ENCODE results near the gene IL2RA. TPM values are rescaled to one million over a fixed set of nuclear protein-coding genes. Genes with fewer than 3 reads are reported as not detected.
A peak's percentile ranks its signal among the peaks of the same experiment; 100 is the strongest.

IL2RA gene
- total RNA-seq, 1 experiment from 2014 or later: not detected

DNA sequence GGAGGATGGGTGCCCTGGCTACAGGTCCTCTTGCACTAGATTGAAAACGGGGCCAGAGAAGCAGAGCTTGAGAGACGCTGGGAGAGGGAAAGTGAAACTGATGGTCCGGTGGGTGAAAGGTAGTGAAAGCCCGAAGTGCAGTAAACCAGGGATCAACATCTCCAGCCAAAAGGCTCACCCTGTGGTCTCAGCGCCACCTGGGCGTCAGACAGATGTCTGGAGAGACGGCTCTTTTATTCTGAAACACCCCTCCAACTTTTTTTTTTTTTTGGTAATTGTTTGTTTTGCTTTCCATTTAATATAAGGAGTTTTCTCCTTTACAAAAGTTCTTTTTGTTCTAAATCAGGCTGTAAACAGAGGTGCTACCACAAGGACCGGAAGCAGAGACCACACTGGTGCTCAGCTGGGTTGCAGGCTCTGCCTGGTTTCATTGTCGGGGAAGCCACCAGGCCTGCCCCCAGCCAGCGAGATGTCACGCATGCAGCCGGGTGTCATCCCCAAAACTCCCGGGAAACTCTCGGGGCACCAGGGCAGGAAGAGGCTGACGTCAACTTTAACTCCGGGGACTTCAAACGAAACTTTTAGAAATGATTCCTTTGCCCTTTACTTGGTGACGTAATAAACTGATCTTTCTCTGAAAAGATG is 11.2 kb downstream of the IL2RA start:
- Mint-ChIP-seq H3K27me3 (ENCODE audit: low read depth) (peaks cover 13% of the 10 kb centered on the region), H3K4me3 (no peak overlapping the region), H3K9me3 (no peaks in the 10 kb centered on the region; a peak in 1 of 5 replicates), H3K27ac (no peak overlapping the region), H3K4me1 (peaks cover 5 to 7% of the 10 kb centered on the region in 2 experiments; a peak in 3 of 4 replicates), H3K36me3 (ENCODE audit: insufficient read depth in 1 of 3, low read depth in 3 of 3) (no peaks in the 10 kb centered on the region)
- no peak overlapping the region for H4K91ac ChIP-seq (ENCODE audit: insufficient read length, low read depth, low read length)
- H3K56ac ChIP-seq (ENCODE audit: insufficient read length, low read depth, low read length): no peak overlapping the region
- H3K27ac ChIP-seq (ENCODE audit: insufficient read length, low read depth, low read length): no peak overlapping the region
- no peaks in the 10 kb centered on the region for H3K79me2 ChIP-seq (ENCODE audit: insufficient read depth, low read length)
- no peaks in the 10 kb centered on the region for H3K23me2 ChIP-seq (ENCODE audit: insufficient read length, low read depth, low read length, poor library complexity, severe bottlenecking)
- H3K27me3 ChIP-seq (ENCODE audit: insufficient read depth, low read length): no peaks in the 10 kb centered on the region
- no peak overlapping the region for H2BK120ac ChIP-seq (ENCODE audit: low read depth, low read length, poor library complexity, severe bottlenecking)
- no peak overlapping the region for H3K4me2 ChIP-seq (ENCODE audit: insufficient read depth, insufficient read length, low read length)
- H2AFZ ChIP-seq (ENCODE audit: low read length): no peak overlapping the region
- no peak overlapping the region for H2AK5ac ChIP-seq (ENCODE audit: insufficient read length, low read length)
- TF ChIP-seq CTCF (conservative IDR thresholded peaks at IDR 0.05): peak; percentile 40
- DNase-seq: no peak
- no peak overlapping the region for H3K18ac ChIP-seq (ENCODE audit: insufficient read length, low read depth, low read length)
- no CpG with 5 or more reads among the region's 18 CpGs for whole genome bisulfite sequencing (ENCODE audit: extremely low coverage, insufficient read length, low lambda C conversion rate)
- no peaks in the 10 kb centered on the region for H3K4me1 ChIP-seq (ENCODE audit: insufficient read depth, low read length)
- no peak overlapping the region for H3K4ac ChIP-seq (ENCODE audit: low read depth, low read length)
- no peak overlapping the region for H2BK20ac ChIP-seq (ENCODE audit: low read depth, low read length, poor library complexity, severe bottlenecking)
- no peak overlapping the region for H4K8ac ChIP-seq (replicated peaks; ENCODE audit: insufficient read length, low read depth, low read length)
- H3K9me3 ChIP-seq (ENCODE audit: control insufficient read depth, low read depth, low read length): no peaks in the 10 kb centered on the region
- no peak overlapping the region for H3K23ac ChIP-seq (ENCODE audit: insufficient read length, low read depth, low read length)
- no peaks in the 10 kb centered on the region for H4K20me1 ChIP-seq (ENCODE audit: control insufficient read depth, insufficient read depth, insufficient read length)
- no peak overlapping the region for H4K5ac ChIP-seq (ENCODE audit: insufficient read length, low read depth, low read length)
- H3T11ph ChIP-seq (ENCODE audit: low read length): no peak overlapping the region
- no peak overlapping the region for H2BK12ac ChIP-seq (ENCODE audit: insufficient read length, low read depth, low read length)
- no peak overlapping the region for H3K9ac ChIP-seq (ENCODE audit: extremely low read depth, insufficient read length, low read length)
- H3K79me1 ChIP-seq (ENCODE audit: insufficient read depth, low read depth, low read length, poor library complexity, severe bottlenecking): no peaks in the 10 kb centered on the region
- no peak overlapping the region for H2BK15ac ChIP-seq (ENCODE audit: low read depth, low read length)
- no peak overlapping the region for H2BK5ac ChIP-seq (ENCODE audit: insufficient read length, low read length)
- no peak overlapping the region; the same call in 1 of the 2 replicates for H3K14ac ChIP-seq (ENCODE audit: insufficient read depth, low read length)

Measured in H9 (cell line).